ENCODE measurements around the gene ST6GAL2. TPM values are rescaled to one million over a fixed set of nuclear protein-coding genes. Genes with fewer than 3 reads are reported as not detected.

The ST6GAL2 gene
- polyA plus RNA-seq, 3 donors, result not detected

DNA sequence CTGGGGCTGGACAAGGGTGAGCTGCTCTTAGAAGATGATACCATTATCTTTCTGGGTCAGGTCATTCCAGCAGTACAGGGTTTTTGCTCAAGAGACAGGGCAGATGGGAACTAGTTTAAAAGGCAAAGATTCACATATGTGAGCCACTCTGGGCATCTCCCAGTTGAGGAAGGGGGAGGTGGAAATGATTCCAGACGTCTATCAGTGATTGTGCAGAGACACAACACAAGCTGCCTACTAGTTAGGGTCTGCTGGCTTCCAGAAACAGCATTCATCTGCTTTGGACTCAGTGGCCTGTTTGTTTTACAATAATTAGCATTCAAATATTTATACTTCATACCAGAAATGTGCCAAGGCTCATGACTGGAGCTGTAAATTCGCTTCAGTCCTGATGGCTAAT is 32.3 kb downstream of the ST6GAL2 start:
- Histone ChIP-seq H3K27me3 (ENCODE audit: control insufficient read depth in 2 of 2, insufficient read depth in 2 of 2, low read length in 2 of 2) (no peaks in the 10 kb centered on the region), H3K4me1 (ENCODE audit: control insufficient read depth in 1 of 2, insufficient read depth in 2 of 2, low read length in 2 of 2) (no peaks in the 10 kb centered on the region), H4K20me1 (ENCODE audit: insufficient read depth, low read length) (no peaks in the 10 kb centered on the region), H3K9ac (ENCODE audit: insufficient read depth, low read length, poor library complexity, severe bottlenecking) (no peak overlapping the region), H3K27ac (ENCODE audit: low read depth in 1 of 2, low read length in 2 of 2) (no peak overlapping the region), H3K36me3 (replicated peaks in 1 of 2; ENCODE audit: control insufficient read depth in 1 of 2, insufficient read depth in 2 of 2, low read length in 2 of 2) (no peaks in the 10 kb centered on the region), H3K9me3 (replicated peaks in 1 of 2; ENCODE audit: control insufficient read depth in 1 of 2, insufficient read depth in 1 of 2, low read length in 2 of 2) (peaks cover 1 to 5% of the 10 kb centered on the region in 2 donors), H3K79me2 (ENCODE audit: insufficient read depth, low read length) (no peaks in the 10 kb centered on the region), H2AFZ (ENCODE audit: insufficient read depth, low read depth, low read length, poor library complexity, severe bottlenecking) (no peak overlapping the region), H3K4me3 (replicated peaks in 1 of 3; ENCODE audit: low read depth in 2 of 3, low read length in 3 of 3) (no peak overlapping the region), H3K4me2 (replicated peaks; ENCODE audit: extremely low read depth, low read length, poor library complexity, severe bottlenecking) (no peak overlapping the region)
- DNase-seq, result no peak
- intact Hi-C loops (cut with micrococcal nuclease), result no loop called here
- Mint-ChIP-seq H3K9me3 (peaks cover 1 to 6% (median 4%) of the 10 kb centered on the region in 7 donors), H3K4me3 (no peak overlapping the region), H3K27me3 (ENCODE audit: low read depth in 3 of 3) (peaks cover 0 to 2% (median 0%) of the 10 kb centered on the region in 3 donors), H3K36me3 (no peaks in the 10 kb centered on the region), H3K4me1 (no peaks in the 10 kb centered on the region), H3K27ac (no peak overlapping the region)
- TF ChIP-seq, protein P1, sequence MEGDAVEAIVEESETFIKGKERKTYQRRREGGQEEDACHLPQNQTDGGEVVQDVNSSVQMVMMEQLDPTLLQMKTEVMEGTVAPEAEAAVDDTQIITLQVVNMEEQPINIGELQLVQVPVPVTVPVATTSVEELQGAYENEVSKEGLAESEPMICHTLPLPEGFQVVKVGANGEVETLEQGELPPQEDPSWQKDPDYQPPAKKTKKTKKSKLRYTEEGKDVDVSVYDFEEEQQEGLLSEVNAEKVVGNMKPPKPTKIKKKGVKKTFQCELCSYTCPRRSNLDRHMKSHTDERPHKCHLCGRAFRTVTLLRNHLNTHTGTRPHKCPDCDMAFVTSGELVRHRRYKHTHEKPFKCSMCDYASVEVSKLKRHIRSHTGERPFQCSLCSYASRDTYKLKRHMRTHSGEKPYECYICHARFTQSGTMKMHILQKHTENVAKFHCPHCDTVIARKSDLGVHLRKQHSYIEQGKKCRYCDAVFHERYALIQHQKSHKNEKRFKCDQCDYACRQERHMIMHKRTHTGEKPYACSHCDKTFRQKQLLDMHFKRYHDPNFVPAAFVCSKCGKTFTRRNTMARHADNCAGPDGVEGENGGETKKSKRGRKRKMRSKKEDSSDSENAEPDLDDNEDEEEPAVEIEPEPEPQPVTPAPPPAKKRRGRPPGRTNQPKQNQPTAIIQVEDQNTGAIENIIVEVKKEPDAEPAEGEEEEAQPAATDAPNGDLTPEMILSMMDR (IDR thresholded peaks at IDR 0.05), result no peak
- WGBS (ENCODE audit: insufficient coverage), result 90% methylated on average over 2 of the region's 2 CpGs

DNA sequence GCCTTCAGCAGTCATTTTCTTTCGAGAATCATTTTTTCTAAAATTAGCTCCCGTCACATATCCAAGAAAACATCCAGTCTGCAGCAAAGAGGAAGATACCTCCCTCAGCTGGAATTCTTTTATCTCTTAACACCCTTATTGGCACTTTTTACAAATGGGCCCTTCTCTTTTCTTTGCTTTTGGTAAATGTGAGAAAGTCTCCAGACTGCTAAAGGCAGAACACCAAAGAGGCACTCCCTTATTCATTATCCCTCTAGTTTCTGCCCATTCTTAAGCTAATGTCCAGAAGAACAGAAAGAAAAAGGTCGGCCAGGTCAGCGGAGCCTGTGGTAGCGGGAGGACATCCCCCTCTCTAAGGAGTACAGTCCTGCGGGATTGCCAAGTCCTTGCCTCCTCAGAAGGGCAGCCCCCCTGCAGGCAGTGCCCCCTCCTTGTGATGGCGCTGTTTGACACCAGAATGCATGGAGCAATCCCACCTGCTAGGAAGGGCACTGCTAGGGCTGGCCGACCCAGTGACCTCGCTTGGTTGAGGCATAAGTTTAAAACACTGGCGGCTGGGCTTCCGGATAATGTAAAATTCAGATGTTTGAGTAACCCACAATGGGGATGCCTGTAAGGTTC is 34.0 kb downstream of the ST6GAL2 start:
- H3K36me3 ChIP-seq (replicated peaks in 1 of 2; ENCODE audit: control insufficient read depth in 1 of 2, insufficient read depth in 2 of 2, low read length in 2 of 2), result no peaks in the 10 kb centered on the region
- H3K4me3 Mint-ChIP-seq, result no peak overlapping the region
- H3K9ac ChIP-seq (ENCODE audit: insufficient read depth, low read length, poor library complexity, severe bottlenecking), result no peak overlapping the region
- H3K4me1 ChIP-seq (ENCODE audit: control insufficient read depth in 1 of 2, insufficient read depth in 2 of 2, low read length in 2 of 2), result no peaks in the 10 kb centered on the region
- H3K27me3 ChIP-seq (ENCODE audit: control insufficient read depth in 2 of 2, insufficient read depth in 2 of 2, low read length in 2 of 2), result no peaks in the 10 kb centered on the region
- H3K79me2 ChIP-seq (ENCODE audit: insufficient read depth, low read length), result no peaks in the 10 kb centered on the region
- H3K36me3 Mint-ChIP-seq, result no peaks in the 10 kb centered on the region
- no peaks in the 10 kb centered on the region for H3K9me3 ChIP-seq (replicated peaks in 1 of 2; ENCODE audit: control insufficient read depth in 1 of 2, insufficient read depth in 1 of 2, low read length in 2 of 2)
- H2AFZ ChIP-seq (ENCODE audit: insufficient read depth, low read depth, low read length, poor library complexity, severe bottlenecking), result no peak overlapping the region
- H3K4me3 ChIP-seq (replicated peaks in 1 of 3; ENCODE audit: low read depth in 2 of 3, low read length in 3 of 3), result no peak overlapping the region
- no peak overlapping the region for H3K27ac Mint-ChIP-seq
- WGBS (ENCODE audit: insufficient coverage), result 97% methylated on average over 7 of the region's 11 CpGs
- H4K20me1 ChIP-seq (ENCODE audit: insufficient read depth, low read length), result no peaks in the 10 kb centered on the region
- peaks cover 0 to 1% (median 0%) of the 10 kb centered on the region in 7 donors for H3K9me3 Mint-ChIP-seq
- H3K4me2 ChIP-seq (replicated peaks; ENCODE audit: extremely low read depth, low read length, poor library complexity, severe bottlenecking), result no peak overlapping the region
- TF ChIP-seq, protein P1 (IDR thresholded peaks at IDR 0.05), result no peak
- no peak for DNase-seq
- H3K4me1 Mint-ChIP-seq, result no peaks in the 10 kb centered on the region
- H3K27ac ChIP-seq (ENCODE audit: low read depth in 1 of 2, low read length in 2 of 2), result no peak overlapping the region
- intact Hi-C loops (cut with micrococcal nuclease), result no loop called here
- H3K27me3 Mint-ChIP-seq (ENCODE audit: low read depth in 3 of 3), result no peaks in the 10 kb centered on the region

Data from CD14-positive monocyte (primary cell).